Skeletal muscle tissue (tissue), 4 donors: ENCODE results near the gene ST3GAL5. TPM values are rescaled to one million over a fixed set of nuclear protein-coding genes. Genes with fewer than 3 reads are reported as not detected.

Experiments used
- H3K27ac ChIP-seq: one replicate; pipeline ENCODE4 v1.7.0; 2013; ENCODE audit warnings: mild to moderate bottlenecking, low read depth, low read length, inconsistent platforms
- H3K27me3 ChIP-seq, 3 donors: one replicate each; pipeline ENCODE4 v1.7.0; 2013; ENCODE audit warnings: low read length in 3 of 3; ENCODE audit not compliant: control insufficient read depth in 3 of 3, insufficient read depth in 3 of 3
- H3K36me3 ChIP-seq, 3 donors: one replicate each; pipeline ENCODE4 v1.7.0; 2013; ENCODE audit warnings: low read length in 3 of 3; ENCODE audit not compliant: control insufficient read depth in 3 of 3, insufficient read depth in 3 of 3
- H3K4me1 ChIP-seq, 3 donors: one replicate each; pipeline ENCODE4 v1.7.0; 2013; ENCODE audit warnings: low read length in 3 of 3, mild to moderate bottlenecking in 3 of 3; ENCODE audit not compliant: control insufficient read depth in 3 of 3, insufficient read depth in 3 of 3
- H3K4me3 ChIP-seq, 3 donors: one replicate each; pipeline ENCODE4 v1.7.0; 2013; ENCODE audit warnings: low read length in 3 of 3
- H3K9ac ChIP-seq, 3 donors: one replicate each; pipeline ENCODE4 v1.7.0; 2013; ENCODE audit warnings: low read length in 3 of 3, mild to moderate bottlenecking in 3 of 3, moderate library complexity in 2 of 3, low read depth in 1 of 3
- H3K9me3 ChIP-seq, 3 donors: one replicate each; pipeline ENCODE4 v1.7.0; 2013; ENCODE audit warnings: low read length in 3 of 3; ENCODE audit not compliant: control insufficient read depth in 3 of 3
- total RNA-seq: library from RNA; depleted of rRNA; stranded (reverse); fragments of >200 nt; gene quantifications from one replicate; pipeline ENCODE4 v1.2.3, GENCODE V29; 2014
- donor health status: Osteomylitis.

Gene ST3GAL5
- total RNA-seq, 1 donor from 2014 or later = 24.5 TPM

GRCh38 chr2:85867556-85868292, 21.1 kb downstream of the ST3GAL5 start:
- H3K36me3 ChIP-seq = peaks cover 0 to 5% (median 4%) of the 10 kb centered on the region in 3 donors
- H3K27ac ChIP-seq = no peak overlapping the region
- H3K4me1 ChIP-seq = peaks cover 2 to 11% (median 6%) of the 10 kb centered on the region in 3 donors
- no peaks in the 10 kb centered on the region for H3K27me3 ChIP-seq
- H3K4me3 ChIP-seq = no peak overlapping the region
- H3K9ac ChIP-seq = no peak overlapping the region
- H3K9me3 ChIP-seq = no peaks in the 10 kb centered on the region

DNA sequence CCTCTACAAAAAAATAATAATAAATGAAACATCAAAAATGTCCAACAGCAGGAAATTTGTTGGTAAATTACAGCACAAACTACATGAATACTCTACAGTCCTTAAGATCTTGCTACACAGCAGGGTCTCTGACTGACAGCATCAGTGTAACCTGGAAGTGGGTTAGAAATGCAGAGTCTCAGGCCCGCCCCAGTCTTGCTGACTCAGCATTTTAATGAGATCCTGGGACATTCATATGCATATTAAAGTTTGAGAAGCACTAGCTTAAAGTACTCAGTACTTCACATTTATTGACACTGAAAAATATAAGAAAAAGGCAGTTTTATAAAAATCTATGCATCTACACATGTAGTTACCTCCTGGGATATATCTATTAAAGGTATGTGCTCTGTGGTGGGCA, 21.7 kb downstream of the ST3GAL5 start:
- H3K27me3 ChIP-seq = no peaks in the 10 kb centered on the region
- no peaks in the 10 kb centered on the region for H3K9me3 ChIP-seq
- no peak overlapping the region for H3K9ac ChIP-seq
- no peak overlapping the region for H3K27ac ChIP-seq
- H3K36me3 ChIP-seq = peaks cover 0 to 5% (median 4%) of the 10 kb centered on the region in 3 donors
- H3K4me3 ChIP-seq = no peak overlapping the region
- peaks cover 2 to 11% (median 6%) of the 10 kb centered on the region in 3 donors for H3K4me1 ChIP-seq

GRCh38 chr2:85866165-85866659, 22.6 kb downstream of the ST3GAL5 start:
- H3K9me3 ChIP-seq = no peaks in the 10 kb centered on the region
- no peak overlapping the region for H3K27ac ChIP-seq
- H3K4me3 ChIP-seq = no peak overlapping the region
- no peak overlapping the region for H3K9ac ChIP-seq
- H3K27me3 ChIP-seq = no peaks in the 10 kb centered on the region
- peaks cover 2 to 7% (median 6%) of the 10 kb centered on the region in 3 donors for H3K4me1 ChIP-seq
- H3K36me3 ChIP-seq = peaks cover 0 to 5% (median 2%) of the 10 kb centered on the region in 3 donors

- Histone ChIP-seq H3K9me3 (no peaks in the 10 kb centered on the region), H3K4me3 (no peak overlapping the region), H3K36me3 (peaks cover 0 to 5% (median 2%) of the 10 kb centered on the region in 3 donors), H3K9ac (no peak overlapping the region), H3K27ac (no peak overlapping the region), H3K4me1 (peaks cover 2 to 7% (median 6%) of the 10 kb centered on the region in 3 donors), H3K27me3 (no peaks in the 10 kb centered on the region)
Measured at GRCh38 chr2:85865539-85866164, 23.1 kb downstream of the ST3GAL5 start.

DNA sequence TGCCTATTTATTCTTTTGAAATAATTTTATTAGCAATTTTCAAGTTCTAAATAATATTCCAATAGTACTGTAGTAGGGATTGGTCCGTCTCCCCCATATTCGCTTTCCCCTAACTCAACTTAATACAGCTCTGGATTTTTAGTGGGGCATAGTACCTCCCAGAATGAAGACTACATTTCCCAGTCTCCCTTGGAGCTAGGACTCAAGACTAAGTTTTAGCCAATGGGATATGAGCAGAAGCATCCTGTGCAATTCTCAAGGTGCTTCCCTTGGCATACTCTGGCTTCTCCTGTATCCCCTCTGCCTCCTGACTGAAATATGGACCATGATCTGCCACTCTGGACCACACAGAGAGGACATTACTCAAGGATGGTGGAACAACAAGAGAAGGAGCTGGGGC, 24.1 kb downstream of the ST3GAL5 start:
- Histone ChIP-seq H3K36me3 (peaks cover 2 to 8% (median 6%) of the 10 kb centered on the region in 3 donors), H3K4me1 (peaks cover 0 to 3% (median 2%) of the 10 kb centered on the region in 3 donors), H3K9ac (no peak overlapping the region), H3K27ac (no peak overlapping the region), H3K27me3 (no peaks in the 10 kb centered on the region), H3K4me3 (no peak overlapping the region), H3K9me3 (no peaks in the 10 kb centered on the region)

GRCh38 chr2:85862426-85862825, 26.4 kb downstream of the ST3GAL5 start:
- peaks cover 0 to 3% (median 0%) of the 10 kb centered on the region in 3 donors for H3K4me1 ChIP-seq
- H3K36me3 ChIP-seq = peaks cover 8 to 16% (median 14%) of the 10 kb centered on the region in 3 donors

DNA sequence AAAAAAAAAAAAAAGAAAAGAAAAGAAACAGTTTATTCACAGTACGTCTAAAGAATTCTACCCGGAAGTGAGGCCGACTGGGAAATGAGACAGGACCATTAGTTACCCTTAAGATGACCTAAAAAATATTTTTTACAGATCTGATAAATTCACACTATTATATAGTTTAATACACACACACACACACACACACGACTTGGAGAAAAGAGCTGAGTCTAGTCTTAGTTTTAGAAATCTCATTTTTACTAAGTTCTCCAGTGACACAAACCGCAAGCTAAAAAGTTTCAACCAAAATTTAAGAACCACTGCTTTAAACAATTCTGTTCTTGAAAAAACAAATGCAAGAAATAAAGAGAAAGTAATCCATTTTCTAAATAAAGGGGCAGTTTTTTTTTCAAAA, 27.1 kb downstream of the ST3GAL5 start:
- peaks cover 8 to 16% (median 14%) of the 10 kb centered on the region in 3 donors for H3K36me3 ChIP-seq
- H3K4me3 ChIP-seq = no peak overlapping the region
- no peak overlapping the region for H3K9ac ChIP-seq
- H3K9me3 ChIP-seq = no peaks in the 10 kb centered on the region
- H3K27ac ChIP-seq = no peak overlapping the region
- peaks cover 0 to 3% (median 0%) of the 10 kb centered on the region in 3 donors for H3K4me1 ChIP-seq
- H3K27me3 ChIP-seq = no peaks in the 10 kb centered on the region

More at GRCh38 chr2:85862426-85862825, 26.4 kb downstream of the ST3GAL5 start:
- no peak overlapping the region for H3K9ac ChIP-seq
- no peaks in the 10 kb centered on the region for H3K27me3 ChIP-seq
- H3K9me3 ChIP-seq = no peaks in the 10 kb centered on the region
- H3K4me3 ChIP-seq = no peak overlapping the region
- H3K27ac ChIP-seq = no peak overlapping the region

- Histone ChIP-seq H3K27ac (no peak overlapping the region), H3K36me3 (peaks cover 8 to 16% (median 14%) of the 10 kb centered on the region in 3 donors), H3K27me3 (no peaks in the 10 kb centered on the region), H3K4me3 (no peak overlapping the region), H3K9ac (no peak overlapping the region), H3K9me3 (no peaks in the 10 kb centered on the region), H3K4me1 (peaks cover 0 to 3% (median 0%) of the 10 kb centered on the region in 3 donors)
Measured at GRCh38 chr2:85861180-85861579, 27.6 kb downstream of the ST3GAL5 start.

DNA sequence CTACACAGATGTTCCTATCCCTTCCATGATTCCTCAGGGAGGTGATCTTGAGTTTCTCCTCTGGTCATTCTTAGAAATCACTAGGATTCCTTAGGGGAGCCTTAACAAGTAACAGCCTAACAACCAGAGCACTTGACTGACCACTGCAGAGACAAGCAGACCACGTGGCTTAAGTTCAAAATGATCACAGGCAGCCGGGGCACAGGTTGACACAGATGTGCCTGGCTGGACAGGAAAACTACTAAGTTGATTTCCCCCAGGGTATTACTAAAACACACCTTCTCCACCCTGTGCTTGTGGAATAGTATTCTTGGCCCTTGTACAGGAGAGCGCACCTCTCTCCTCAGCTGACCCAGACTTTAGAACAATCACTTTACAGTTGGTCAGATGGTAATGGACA, 29.9 kb downstream of the ST3GAL5 start:
- no peak overlapping the region for H3K27ac ChIP-seq
- no peaks in the 10 kb centered on the region for H3K27me3 ChIP-seq
- peaks cover 9 to 19% (median 14%) of the 10 kb centered on the region in 3 donors for H3K36me3 ChIP-seq
- H3K4me1 ChIP-seq = peaks cover 0 to 3% (median 2%) of the 10 kb centered on the region in 3 donors
- no peak overlapping the region for H3K4me3 ChIP-seq
- H3K9me3 ChIP-seq = no peaks in the 10 kb centered on the region
- H3K9ac ChIP-seq = no peak overlapping the region

DNA sequence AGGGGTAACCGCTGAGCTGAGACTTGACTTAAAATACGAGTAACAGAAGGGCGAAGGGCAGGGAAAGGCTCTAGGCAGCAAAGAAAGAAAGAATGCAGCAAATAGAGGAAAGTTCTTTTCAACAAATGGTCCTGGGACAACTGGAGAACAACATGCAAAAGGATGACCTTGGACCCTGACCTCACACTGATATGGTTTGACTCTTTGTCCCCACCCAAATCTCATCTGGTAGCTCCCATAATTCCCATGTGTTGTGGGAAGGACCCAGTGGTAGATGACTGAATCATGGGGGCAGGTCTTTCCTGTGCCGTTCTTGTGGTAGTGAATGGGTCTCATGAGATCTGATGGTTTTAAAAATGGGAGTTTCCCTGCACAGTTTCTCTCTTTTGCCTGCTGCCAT, 33.9 kb downstream of the ST3GAL5 start:
- Histone ChIP-seq H3K4me3 (no peak overlapping the region), H3K9ac (no peak overlapping the region), H3K4me1 (peaks cover 12 to 14% (median 13%) of the 10 kb centered on the region in 3 donors), H3K27me3 (no peaks in the 10 kb centered on the region), H3K27ac (no peak overlapping the region), H3K36me3 (peaks cover 13 to 24% (median 16%) of the 10 kb centered on the region in 3 donors), H3K9me3 (no peaks in the 10 kb centered on the region)
